Thyroid gland (tissue), 4 donors: ENCODE data around the gene MKNK1. TPM values are rescaled to one million over a fixed set of nuclear protein-coding genes. Genes with fewer than 3 reads are reported as not detected.

Experiments
- DNase-seq, 2 donors: peaks; one replicate each; pipeline ENCODE4 v3.0.0-alpha.2; 2019
- H3K27ac ChIP-seq, 3 donors: fragments of 200-600 bp; sonication (generic); 1 replicate in 2 of 3; 2 replicates in 1 of 3; pipeline ENCODE4 v1.5.1; 2016 to 2019; ENCODE audit warnings: mild to moderate bottlenecking in 1 of 3, moderate library complexity in 1 of 3
- H3K27me3 ChIP-seq: fragments of 200-600 bp; sonication (generic); one replicate; pipeline ENCODE4 v1.5.1; 2019
- H3K36me3 ChIP-seq, 2 donors: fragments of 200-600 bp; sonication (generic); one replicate each; pipeline ENCODE4 v1.5.1; 2016 to 2019
- H3K4me1 ChIP-seq, 2 donors: fragments of 200-600 bp; sonication (generic); one replicate each; pipeline ENCODE4 v1.5.1; 2017 to 2019
- H3K4me3 ChIP-seq, 3 donors: fragments of 200-600 bp; sonication (generic); replicated peaks in 1 of 3; 1 replicate in 2 of 3; 2 replicates in 1 of 3; pipeline ENCODE4 v1.5.1; 2016; ENCODE audit warnings: mild to moderate bottlenecking in 1 of 3
- H3K9me3 ChIP-seq: fragments of 200-600 bp; sonication (generic); one replicate; pipeline ENCODE4 v1.5.1; 2017
- CTCF ChIP-seq, 6 experiments: fragments of 200-600 bp in 3 of 6; fragments of 450-650 bp in 3 of 6; sonication (generic) in 3 of 6; IDR thresholded peaks; one replicate each; pipeline ENCODE4 v1.5.1; 2016 to 2019; ENCODE audit warnings: antibody characterized with exemption in 6 of 6, mild to moderate bottlenecking in 2 of 6, inconsistent platforms in 1 of 6, moderate library complexity in 1 of 6
- POLR2A ChIP-seq, 2 donors: fragments of 450-650 bp; IDR thresholded peaks; one replicate each; pipeline ENCODE4 v1.6.1; 2017; ENCODE audit warnings: antibody characterized with exemption in 2 of 2, mild to moderate bottlenecking in 2 of 2, moderate library complexity in 1 of 2
- WGBS, 2 donors: methylation state at CpG; one replicate each; pipeline ENCODE4 v1.1.5; 2017; 5-methylcytosine and 5-hydroxymethylcytosine counted together
- intact Hi-C: fragments of 100-400 bp; cut with DNase I; formaldehyde crosslinking; loops from one replicate; pipeline ENCODE4 v1.15.1; 2023
- total RNA-seq, 4 donors: library from RNA; depleted of rRNA; stranded (reverse); fragments of >200 nt; gene quantifications; one replicate each; pipeline ENCODE4 v1.2.3, GENCODE V29; 2016

MKNK1 gene
- total RNA-seq, 4 donors from 2014 or later: 20.8 to 29.6 (median 23.4) TPM

GRCh38 chr1:46557403-46557802, 46.7 kb downstream of the MKNK1 start:
- H3K27ac ChIP-seq: no peak overlapping the region
- DNase-seq: no peak
- H3K27me3 ChIP-seq: no peaks in the 10 kb centered on the region
- no peak for TF ChIP-seq CTCF (IDR thresholded peaks at IDR 0.05)
- TF ChIP-seq POLR2A (IDR thresholded peaks at IDR 0.05): no peak
- WGBS, 2 donors: 73 to 78% methylated on average over 5 of the region's 5 CpGs
- no peaks in the 10 kb centered on the region for H3K4me1 ChIP-seq
- H3K36me3 ChIP-seq: peaks cover 0 to 10% of the 10 kb centered on the region in 2 donors
- intact Hi-C loops: no loop called here
- no peaks in the 10 kb centered on the region for H3K9me3 ChIP-seq
- H3K4me3 ChIP-seq: no peak overlapping the region

GRCh38 chr1:46556822-46557221, 47.2 kb downstream of the MKNK1 start:
- no peak overlapping the region for H3K4me3 ChIP-seq
- H3K9me3 ChIP-seq: no peaks in the 10 kb centered on the region
- no peak overlapping the region for H3K27ac ChIP-seq
- no peaks in the 10 kb centered on the region for H3K4me1 ChIP-seq
- H3K36me3 ChIP-seq: peaks cover 0 to 8% of the 10 kb centered on the region in 2 donors
- DNase-seq: no peak
- intact Hi-C loops: no loop called here
- no peak for TF ChIP-seq CTCF (IDR thresholded peaks at IDR 0.05)
- no peak for TF ChIP-seq POLR2A (IDR thresholded peaks at IDR 0.05)
- H3K27me3 ChIP-seq: no peaks in the 10 kb centered on the region
- 74 to 78% methylated on average over 3 of the region's 3 CpGs for WGBS, 2 donors

GRCh38 chr1:46555826-46556619, 48.0 kb downstream of the MKNK1 start:
- Histone ChIP-seq H3K9me3 (no peaks in the 10 kb centered on the region), H3K27ac (no peak overlapping the region), H3K36me3 (peaks cover 0 to 4% of the 10 kb centered on the region in 2 donors), H3K4me1 (no peaks in the 10 kb centered on the region), H3K4me3 (no peak overlapping the region), H3K27me3 (no peaks in the 10 kb centered on the region)
- intact Hi-C loops: no loop called here
- 89 to 90% methylated on average over 7 of the region's 7 CpGs for WGBS, 2 donors
- no peak for DNase-seq
- TF ChIP-seq POLR2A (IDR thresholded peaks at IDR 0.05) (no peak), CTCF (IDR thresholded peaks at IDR 0.05) (no peak)

- Histone ChIP-seq H3K4me3 (no peak overlapping the region), H3K27ac (no peak overlapping the region), H3K4me1 (no peaks in the 10 kb centered on the region), H3K27me3 (no peaks in the 10 kb centered on the region), H3K9me3 (no peaks in the 10 kb centered on the region), H3K36me3 (no peaks in the 10 kb centered on the region)
- TF ChIP-seq POLR2A (IDR thresholded peaks at IDR 0.05) (no peak), CTCF (IDR thresholded peaks at IDR 0.05) (no peak)
- 73 to 83% methylated on average over 3 to 7 of the region's 12 CpGs for WGBS, 2 donors
- DNase-seq: no peak
- intact Hi-C loops: no loop called here
Measured at GRCh38 chr1:46554597-46555381, 49.3 kb downstream of the MKNK1 start.

- Histone ChIP-seq H3K36me3 (no peaks in the 10 kb centered on the region), H3K4me1 (no peaks in the 10 kb centered on the region), H3K27me3 (no peaks in the 10 kb centered on the region), H3K4me3 (no peak overlapping the region), H3K9me3 (no peaks in the 10 kb centered on the region), H3K27ac (no peak overlapping the region)
- no peak for DNase-seq
- intact Hi-C loops: no loop called here
- TF ChIP-seq POLR2A (IDR thresholded peaks at IDR 0.05): no peak
- TF ChIP-seq CTCF (IDR thresholded peaks at IDR 0.05): no peak
- 87 to 90% methylated on average over 2 to 6 of the region's 6 CpGs for WGBS, 2 donors
Measured at GRCh38 chr1:46554236-46554596, 49.9 kb downstream of the MKNK1 start.
